ENCODE measurements around the gene RABGEF1. TPM values are rescaled to one million over a fixed set of nuclear protein-coding genes. Genes with fewer than 3 reads are reported as not detected.
A peak's percentile ranks its signal among the peaks of the same experiment; 100 is the strongest.
"Not testable (repeated sequence)": the region's sequence is repeated elsewhere in the genome, so short reads cannot be mapped to it uniquely, and the experiment has no call there.

The RABGEF1 gene
- total RNA-seq, 2 donors from 2014 or later, result 34.9 to 42.0 TPM

- Histone ChIP-seq H3K27me3 (replicated peaks; ENCODE audit: insufficient read depth) (no peaks in the 10 kb centered on the region), H3K27ac (peak overlapping the region; percentile 89 to 99), H3K4me1 (ENCODE audit: control insufficient read depth in 1 of 2, low read depth in 2 of 2) (peaks cover 0 to 30% of the 10 kb centered on the region in 2 donors), H3K36me3 (no peaks in the 10 kb centered on the region), H3K9me3 (no peaks in the 10 kb centered on the region), H3K4me3 (peak overlapping the region; percentile 78)
- ATAC-seq (ENCODE audit: insufficient number of reproducible peaks, low FRiP score, low read depth), result no peak
- no peak for TF ChIP-seq CTCF (IDR thresholded peaks at IDR 0.05)
- no peak for DNase-seq (ENCODE audit: low spot score)
Measured at GRCh38 chr7:66741710-66742049, 1.1 kb downstream of the RABGEF1 start.

- Histone ChIP-seq H3K4me3 (peak overlapping the region; percentile 78), H3K27ac (peak overlapping the region; percentile 89 to 99), H3K4me1 (ENCODE audit: control insufficient read depth in 1 of 2, low read depth in 2 of 2) (peaks cover 0 to 33% of the 10 kb centered on the region in 2 donors)
- not testable (repeated sequence) for DNase-seq (ENCODE audit: low spot score); H3K27me3 ChIP-seq (replicated peaks; ENCODE audit: insufficient read depth); ATAC-seq (ENCODE audit: insufficient number of reproducible peaks, low FRiP score, low read depth); H3K9me3 ChIP-seq; H3K36me3 ChIP-seq
Measured at GRCh38 chr7:66742298-66742697, 1.8 kb downstream of the RABGEF1 start.

- TF ChIP-seq CTCF (IDR thresholded peaks at IDR 0.05), result no peak
- DNase-seq (ENCODE audit: low spot score), result no peak
- H3K4me1 ChIP-seq (ENCODE audit: control insufficient read depth in 1 of 2, low read depth in 2 of 2), result peaks cover 0 to 49% of the 10 kb centered on the region in 2 donors
- no peak overlapping the region for H3K4me3 ChIP-seq
- H3K27ac ChIP-seq, result no peak overlapping the region
- H3K9me3 ChIP-seq, result no peaks in the 10 kb centered on the region
- no peaks in the 10 kb centered on the region for H3K27me3 ChIP-seq (replicated peaks; ENCODE audit: insufficient read depth)
- no peak for ATAC-seq (ENCODE audit: insufficient number of reproducible peaks, low FRiP score, low read depth)
- no peaks in the 10 kb centered on the region for H3K36me3 ChIP-seq
Measured at GRCh38 chr7:66743920-66744319, 3.4 kb downstream of the RABGEF1 start.

GRCh38 chr7:66747385-66747784, 6.9 kb downstream of the RABGEF1 start:
- Histone ChIP-seq H3K4me1 (ENCODE audit: control insufficient read depth in 1 of 2, low read depth in 2 of 2) (peaks cover 6 to 45% of the 10 kb centered on the region in 2 donors), H3K4me3 (no peak overlapping the region), H3K36me3 (no peaks in the 10 kb centered on the region), H3K27me3 (replicated peaks; ENCODE audit: insufficient read depth) (no peaks in the 10 kb centered on the region), H3K9me3 (no peaks in the 10 kb centered on the region), H3K27ac (no peak overlapping the region)
- TF ChIP-seq CTCF (IDR thresholded peaks at IDR 0.05), result no peak
- DNase-seq (ENCODE audit: low spot score) (no peak), ATAC-seq (ENCODE audit: insufficient number of reproducible peaks, low FRiP score, low read depth) (no peak)

- no peak overlapping the region for H3K27ac ChIP-seq
- no peak for TF ChIP-seq CTCF (IDR thresholded peaks at IDR 0.05)
Measured at GRCh38 chr7:66747881-66748511, 7.5 kb downstream of the RABGEF1 start.

GRCh38 chr7:66748791-66749190, 8.3 kb downstream of the RABGEF1 start:
- H3K4me1 ChIP-seq (ENCODE audit: control insufficient read depth in 1 of 2, low read depth in 2 of 2), result peaks cover 6 to 32% of the 10 kb centered on the region in 2 donors
- no peak for DNase-seq (ENCODE audit: low spot score)

More at GRCh38 chr7:66747881-66748511, 7.5 kb downstream of the RABGEF1 start:
- DNase-seq (ENCODE audit: low spot score) (no peak), ATAC-seq (ENCODE audit: insufficient number of reproducible peaks, low FRiP score, low read depth) (no peak)
- no peak overlapping the region for H3K4me3 ChIP-seq
- no peaks in the 10 kb centered on the region for H3K36me3 ChIP-seq
- peaks cover 6 to 39% of the 10 kb centered on the region in 2 donors for H3K4me1 ChIP-seq (ENCODE audit: control insufficient read depth in 1 of 2, low read depth in 2 of 2)
- no peaks in the 10 kb centered on the region for H3K27me3 ChIP-seq (replicated peaks; ENCODE audit: insufficient read depth)
- H3K9me3 ChIP-seq, result no peaks in the 10 kb centered on the region

More at GRCh38 chr7:66748791-66749190, 8.3 kb downstream of the RABGEF1 start:
- no peak for ATAC-seq (ENCODE audit: insufficient number of reproducible peaks, low FRiP score, low read depth)
- no peaks in the 10 kb centered on the region for H3K36me3 ChIP-seq
- H3K4me3 ChIP-seq, result no peak overlapping the region
- H3K27me3 ChIP-seq (replicated peaks; ENCODE audit: insufficient read depth), result no peaks in the 10 kb centered on the region
- no peak overlapping the region for H3K27ac ChIP-seq
- H3K9me3 ChIP-seq, result no peaks in the 10 kb centered on the region
- no peak for TF ChIP-seq CTCF (IDR thresholded peaks at IDR 0.05)
